H9 (cell line): Measurements from ENCODE around the gene IL1RL2. TPM values are rescaled to one million over a fixed set of nuclear protein-coding genes. Genes with fewer than 3 reads are reported as not detected.
A peak's percentile ranks its signal among the peaks of the same experiment; 100 is the strongest.

ENCODE experiments used
- DNase-seq: peaks from one replicate; pipeline ENCODE4 v3.0.0-alpha.2; 2017
- H2AFZ ChIP-seq: one replicate; pipeline ENCODE4 v1.6.1; 2013; ENCODE audit warnings: mild to moderate bottlenecking, low read length, control low read depth, moderate library complexity
- H2AK5ac ChIP-seq: 2 replicates; pipeline ENCODE4 v1.6.1; 2013; ENCODE audit warnings: low read length, control low read depth, mixed read lengths; ENCODE audit not compliant: insufficient read length
- H2BK120ac ChIP-seq: one replicate; pipeline ENCODE4 v1.6.1; 2013; ENCODE audit warnings: low read depth, mild to moderate bottlenecking, low read length, control low read depth, inconsistent platforms; ENCODE audit not compliant: poor library complexity, severe bottlenecking
- H2BK12ac ChIP-seq: 2 replicates; pipeline ENCODE4 v1.6.1; 2013; ENCODE audit warnings: low read length, control low read depth, mixed read lengths, low read depth; ENCODE audit not compliant: insufficient read length
- H2BK15ac ChIP-seq: 2 replicates; pipeline ENCODE4 v1.6.1; 2013; ENCODE audit warnings: low read depth, low read length, control low read depth
- H2BK20ac ChIP-seq: one replicate; pipeline ENCODE4 v1.6.1; 2013; ENCODE audit warnings: low read depth, mild to moderate bottlenecking, low read length, control low read depth, inconsistent platforms; ENCODE audit not compliant: poor library complexity, severe bottlenecking
- H2BK5ac ChIP-seq: 2 replicates; pipeline ENCODE4 v1.6.1; 2013; ENCODE audit warnings: low read length, control low read depth, mixed read lengths; ENCODE audit not compliant: insufficient read length
- H3K14ac ChIP-seq: 2 replicates; pipeline ENCODE4 v1.6.1; 2013; ENCODE audit warnings: low read length, control low read depth; ENCODE audit not compliant: insufficient read depth
- H3K18ac ChIP-seq: 2 replicates; pipeline ENCODE4 v1.6.1; 2013; ENCODE audit warnings: low read depth, mild to moderate bottlenecking, mixed read lengths, low read length, control low read depth; ENCODE audit not compliant: insufficient read length
- H3K23ac ChIP-seq: 2 replicates; pipeline ENCODE4 v1.6.1; 2013; ENCODE audit warnings: low read length, control low read depth, mixed read lengths, low read depth; ENCODE audit not compliant: insufficient read length
- H3K23me2 ChIP-seq: 2 replicates; pipeline ENCODE4 v1.6.1; 2013; ENCODE audit warnings: low read depth, mild to moderate bottlenecking, mixed read lengths, low read length, control low read depth; ENCODE audit not compliant: insufficient read length, poor library complexity, severe bottlenecking
- H3K27ac ChIP-seq: 2 replicates; pipeline ENCODE4 v1.5.1; 2013; ENCODE audit warnings: low read length, control low read depth, mixed read lengths, low read depth; ENCODE audit not compliant: insufficient read length
- H3K27me3 ChIP-seq: 2 replicates; pipeline ENCODE4 v1.6.1; 2013; ENCODE audit warnings: low read length, control low read depth, inconsistent platforms; ENCODE audit not compliant: insufficient read depth
- H3K4ac ChIP-seq: 2 replicates; pipeline ENCODE4 v1.6.1; 2013; ENCODE audit warnings: low read depth, mild to moderate bottlenecking, control low read depth, inconsistent platforms, low read length, moderate library complexity
- H3K4me1 ChIP-seq: 2 replicates; pipeline ENCODE4 v1.6.1; 2013; ENCODE audit warnings: low read length, control low read depth, inconsistent platforms; ENCODE audit not compliant: insufficient read depth
- H3K4me2 ChIP-seq: 2 replicates; pipeline ENCODE4 v1.6.1; 2013; ENCODE audit warnings: low read length, control low read depth, mixed read lengths; ENCODE audit not compliant: insufficient read length, insufficient read depth
- H3K56ac ChIP-seq: 2 replicates; pipeline ENCODE4 v1.6.1; 2013; ENCODE audit warnings: low read depth, mild to moderate bottlenecking, mixed read lengths, low read length, control low read depth; ENCODE audit not compliant: insufficient read length
- H3K79me1 ChIP-seq: 2 replicates; pipeline ENCODE4 v1.6.1; 2013; ENCODE audit warnings: low read depth, mild to moderate bottlenecking, moderate library complexity, low read length, control low read depth, inconsistent platforms; ENCODE audit not compliant: insufficient read depth, poor library complexity, severe bottlenecking
- H3K79me2 ChIP-seq: 2 replicates; pipeline ENCODE4 v1.6.1; 2013; ENCODE audit warnings: low read length, control low read depth, inconsistent platforms; ENCODE audit not compliant: insufficient read depth
- H3K9ac ChIP-seq: 2 replicates; pipeline ENCODE4 v1.6.1; 2013; ENCODE audit warnings: low read length, control low read depth, mixed read lengths; ENCODE audit not compliant: insufficient read length; ENCODE audit errors: extremely low read depth
- H3K9me3 ChIP-seq: one replicate; pipeline ENCODE4 v1.6.1; 2013; ENCODE audit warnings: low read depth, low read length, inconsistent platforms; ENCODE audit not compliant: control insufficient read depth
- H3T11ph ChIP-seq: one replicate; pipeline ENCODE4 v1.6.1; 2013; ENCODE audit warnings: mild to moderate bottlenecking, low read length, control low read depth, inconsistent platforms
- H4K20me1 ChIP-seq: one replicate; pipeline ENCODE4 v1.6.1; 2013; ENCODE audit not compliant: control insufficient read depth, insufficient read length, insufficient read depth
- H4K5ac ChIP-seq: 2 replicates; pipeline ENCODE4 v1.6.1; 2013; ENCODE audit warnings: low read depth, mild to moderate bottlenecking, mixed read lengths, low read length, control low read depth; ENCODE audit not compliant: insufficient read length
- H4K8ac ChIP-seq: replicated peaks from 2 replicates; pipeline ENCODE4 v1.6.1; 2013; ENCODE audit warnings: low read length, control low read depth, mixed read lengths, low read depth; ENCODE audit not compliant: insufficient read length
- H4K91ac ChIP-seq: 2 replicates; pipeline ENCODE4 v1.6.1; 2013; ENCODE audit warnings: low read depth, mild to moderate bottlenecking, moderate library complexity, mixed read lengths, low read length, control low read depth; ENCODE audit not compliant: insufficient read length
- H3K27ac Mint-ChIP-seq, 3 experiments: 2 replicates in 2 of 3; 3 replicates in 1 of 3; pipeline ENCODE4 v1.8.0; 2020 to 2021; ENCODE audit warnings: mixed read lengths in 3 of 3, mild to moderate bottlenecking in 1 of 3, moderate library complexity in 1 of 3
- H3K27me3 Mint-ChIP-seq: 2 replicates; pipeline ENCODE4 v1.8.0; 2021; ENCODE audit warnings: low read depth, mild to moderate bottlenecking, moderate library complexity, mixed read lengths
- H3K36me3 Mint-ChIP-seq, 3 experiments: 2 replicates in 2 of 3; 3 replicates in 1 of 3; pipeline ENCODE4 v1.8.0; 2020 to 2021; ENCODE audit warnings: low read depth in 3 of 3, mixed read lengths in 3 of 3; ENCODE audit not compliant: insufficient read depth in 1 of 3
- H3K4me1 Mint-ChIP-seq, 2 experiments: 2 replicates each; pipeline ENCODE4 v1.8.0; 2020; ENCODE audit warnings: mixed read lengths in 2 of 2
- H3K4me3 Mint-ChIP-seq, 2 experiments: 2 replicates in 1 of 2; 3 replicates in 1 of 2; pipeline ENCODE4 v1.8.0; 2020 to 2021; ENCODE audit warnings: mild to moderate bottlenecking in 2 of 2, mixed read lengths in 2 of 2, moderate library complexity in 1 of 2
- H3K9me3 Mint-ChIP-seq, 2 experiments: 2 replicates in 1 of 2; 3 replicates in 1 of 2; pipeline ENCODE4 v1.8.0; 2020; ENCODE audit warnings: mild to moderate bottlenecking in 2 of 2, mixed read lengths in 2 of 2, moderate library complexity in 1 of 2
- CTCF ChIP-seq: fragments of 200-600 bp; sonication (generic); conservative IDR thresholded peaks from 3 replicates; pipeline ENCODE4 v1.8.0; 2021; ENCODE audit warnings: antibody characterized with exemption, mild to moderate bottlenecking
- WGBS: extraction: QIAGEN DNeasy Blood & Tissue Kit; methylation state at CpG from one replicate; pipeline ENCODE4 v1.1.7; 2013; ENCODE audit warnings: missing lambda C conversion rate, low lambda C conversion rate, mixed read lengths; ENCODE audit not compliant: insufficient read length; ENCODE audit errors: extremely low coverage; 5-methylcytosine and 5-hydroxymethylcytosine counted together
- total RNA-seq: library from RNA; stranded (reverse); gene quantifications from 2 replicates; pipeline ENCODE4 v1.2.1, GENCODE V29; 2021

The IL1RL2 gene
- total RNA-seq, 1 experiment from 2014 or later = not detected

- peaks cover 0 to 9% (median 2%) of the 10 kb centered on the region in 3 experiments; a peak in 3 of 7 replicates for H3K36me3 Mint-ChIP-seq
Observed at GRCh38 chr2:102142829-102143449, 43.9 kb upstream of the IL1RL2 start.

More at GRCh38 chr2:102142829-102143449, 43.9 kb upstream of the IL1RL2 start:
- Histone ChIP-seq H3K27me3 (peaks cover 6% of the 10 kb centered on the region; the same call in 1 of the 2 replicates), H4K20me1 (no peaks in the 10 kb centered on the region), H3K4ac (no peak overlapping the region), H2BK15ac (no peak overlapping the region), H2AK5ac (no peak overlapping the region), H3K9ac (no peak overlapping the region), H2AFZ (no peak overlapping the region), H3K4me1 (no peaks in the 10 kb centered on the region), H2BK20ac (no peak overlapping the region), H3K23me2 (peaks cover 3% of the 10 kb centered on the region), H3K14ac (no peak overlapping the region), H4K5ac (no peak overlapping the region), H2BK5ac (no peak overlapping the region), H3K27ac (no peak overlapping the region), H3K79me1 (no peaks in the 10 kb centered on the region), H2BK12ac (no peak overlapping the region), H4K8ac (no peak overlapping the region), H3K9me3 (no peaks in the 10 kb centered on the region), H3K23ac (no peak overlapping the region), H3K79me2 (no peaks in the 10 kb centered on the region), H3T11ph (no peak overlapping the region), H3K4me2 (peak overlapping the region; percentile 40), H3K18ac (no peak overlapping the region), H3K56ac (no peak overlapping the region), H2BK120ac (no peak overlapping the region), H4K91ac (no peak overlapping the region)
- peaks cover 8 to 21% of the 10 kb centered on the region in 2 experiments for H3K9me3 Mint-ChIP-seq
- WGBS = no CpG with 5 or more reads among the region's 42 CpGs
- peaks cover 17 to 19% of the 10 kb centered on the region in 2 experiments for H3K4me1 Mint-ChIP-seq
- H3K27me3 Mint-ChIP-seq = peaks cover 69% of the 10 kb centered on the region
- DNase-seq = peak; percentile 52
- no peak for TF ChIP-seq CTCF
- H3K27ac Mint-ChIP-seq = peak overlapping the region in 1 of 3 experiments; percentile 6; a peak in 2 of 7 replicates
- peak overlapping the region; percentile 54 to 76 for H3K4me3 Mint-ChIP-seq
